Measurements from ENCODE around the gene ARSD. TPM values are rescaled to one million over a fixed set of nuclear protein-coding genes. Genes with fewer than 3 reads are reported as not detected.
A peak's percentile ranks its signal among the peaks of the same experiment; 100 is the strongest.

ARSD gene
- total RNA-seq, 1 experiment from 2014 or later = 10.3 TPM

GRCh38 chrX:2901367-2902036 is 27.6 kb downstream of the ARSD start:
- no peak overlapping the region for H3K4me3 Mint-ChIP-seq
- H2BK20ac ChIP-seq (ENCODE audit: low read depth, low read length, poor library complexity, severe bottlenecking) = no peak overlapping the region
- H3K9me3 Mint-ChIP-seq = peaks cover 23 to 26% of the 10 kb centered on the region in 2 experiments
- peaks cover 31 to 33% of the 10 kb centered on the region in 2 experiments for H3K4me1 Mint-ChIP-seq
- DNase-seq = no peak
- no peak overlapping the region for H4K8ac ChIP-seq (replicated peaks; ENCODE audit: insufficient read length, low read depth, low read length)
- no peak overlapping the region for H3K14ac ChIP-seq (ENCODE audit: insufficient read depth, low read length)
- no peaks in the 10 kb centered on the region for H3K79me2 ChIP-seq (ENCODE audit: insufficient read depth, low read length)
- H3K27me3 Mint-ChIP-seq (ENCODE audit: low read depth) = peaks cover 2% of the 10 kb centered on the region; the same call in 1 of the 2 replicates
- no peaks in the 10 kb centered on the region for H3K79me1 ChIP-seq (ENCODE audit: insufficient read depth, low read depth, low read length, poor library complexity, severe bottlenecking)
- no peaks in the 10 kb centered on the region for H4K20me1 ChIP-seq (ENCODE audit: control insufficient read depth, insufficient read depth, insufficient read length)
- no peak overlapping the region for H2AFZ ChIP-seq (ENCODE audit: low read length)
- no peak overlapping the region for H3K56ac ChIP-seq (ENCODE audit: insufficient read length, low read depth, low read length)
- H3K9me3 ChIP-seq (ENCODE audit: control insufficient read depth, low read depth, low read length) = peaks cover 7% of the 10 kb centered on the region
- H3K27ac ChIP-seq (ENCODE audit: insufficient read length, low read depth, low read length) = no peak overlapping the region
- no peak overlapping the region for H2BK15ac ChIP-seq (ENCODE audit: low read depth, low read length)
- no peaks in the 10 kb centered on the region for H3K27me3 ChIP-seq (ENCODE audit: insufficient read depth, low read length)
- no peak overlapping the region for H2AK5ac ChIP-seq (ENCODE audit: insufficient read length, low read length)
- H3K36me3 Mint-ChIP-seq (ENCODE audit: insufficient read depth in 1 of 3, low read depth in 3 of 3) = peaks cover 29 to 39% (median 32%) of the 10 kb centered on the region in 3 experiments
- H2BK5ac ChIP-seq (ENCODE audit: insufficient read length, low read length) = no peak overlapping the region
- no peak overlapping the region for H3K4ac ChIP-seq (ENCODE audit: low read depth, low read length)
- no peak overlapping the region for H2BK12ac ChIP-seq (ENCODE audit: insufficient read length, low read depth, low read length)
- H4K91ac ChIP-seq (ENCODE audit: insufficient read length, low read depth, low read length) = no peak overlapping the region
- peak overlapping the region in 1 of 3 experiments; percentile 7; a peak in 1 of 7 replicates for H3K27ac Mint-ChIP-seq
- H3K4me1 ChIP-seq (ENCODE audit: insufficient read depth, low read length) = peaks cover 10% of the 10 kb centered on the region; the same call in 1 of the 2 replicates
- no peak overlapping the region for H3K18ac ChIP-seq (ENCODE audit: insufficient read length, low read depth, low read length)
- no peak overlapping the region for H4K5ac ChIP-seq (ENCODE audit: insufficient read length, low read depth, low read length)
- TF ChIP-seq CTCF (conservative IDR thresholded peaks at IDR 0.05) = no peak
- no peak overlapping the region for H3T11ph ChIP-seq (ENCODE audit: low read length)
- no peak overlapping the region for H3K9ac ChIP-seq (ENCODE audit: extremely low read depth, insufficient read length, low read length)
- no peak overlapping the region for H3K4me2 ChIP-seq (ENCODE audit: insufficient read depth, insufficient read length, low read length)
- no peak overlapping the region for H3K23ac ChIP-seq (ENCODE audit: insufficient read length, low read depth, low read length)
- H2BK120ac ChIP-seq (ENCODE audit: low read depth, low read length, poor library complexity, severe bottlenecking) = no peak overlapping the region
- no CpG with 5 or more reads among the region's 9 CpGs for WGBS (ENCODE audit: extremely low coverage, insufficient read length, low lambda C conversion rate)
- no peaks in the 10 kb centered on the region for H3K23me2 ChIP-seq (ENCODE audit: insufficient read length, low read depth, low read length, poor library complexity, severe bottlenecking)
